HCT116 (cell line): ENCODE measurements around the gene AMZ1.

ENCODE experiments used
- SIN3A ChIP-seq: IDR thresholded peaks from 2 replicates; pipeline ENCODE4 v1.6.1; 2012; ENCODE audit warnings: low read depth
- YY1 ChIP-seq: IDR thresholded peaks from 2 replicates; pipeline ENCODE4 v1.6.1; 2011; ENCODE audit warnings: low read length, low read depth, moderate library complexity, mild to moderate bottlenecking; ENCODE audit not compliant: insufficient replicate concordance; ENCODE audit errors: extremely low read depth

DNA sequence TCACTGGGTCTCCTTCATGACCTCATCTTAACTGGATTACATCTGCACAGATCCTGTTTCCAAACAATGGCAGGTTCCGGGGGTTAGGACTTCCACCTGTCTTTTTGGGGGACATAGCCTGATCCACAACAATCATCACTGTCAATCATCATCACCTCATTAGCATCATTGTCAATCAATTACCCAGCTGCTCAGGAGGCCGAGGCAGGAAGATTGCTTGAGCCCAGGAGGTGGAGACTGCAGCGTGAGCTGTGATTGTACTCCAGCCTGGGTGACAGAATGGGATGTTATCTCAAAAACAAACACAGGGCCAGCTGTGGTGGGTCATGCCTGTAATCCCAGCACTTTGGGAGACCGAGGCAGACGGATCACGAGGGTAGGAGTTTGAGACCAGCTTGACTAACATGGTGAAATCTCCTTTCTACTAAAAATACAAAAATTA is 18.7 kb downstream of the AMZ1 start:
- no peak for TF ChIP-seq SIN3A
- TF ChIP-seq YY1 = no peak
